Measurements from ENCODE around the gene MYLK4.

DNA sequence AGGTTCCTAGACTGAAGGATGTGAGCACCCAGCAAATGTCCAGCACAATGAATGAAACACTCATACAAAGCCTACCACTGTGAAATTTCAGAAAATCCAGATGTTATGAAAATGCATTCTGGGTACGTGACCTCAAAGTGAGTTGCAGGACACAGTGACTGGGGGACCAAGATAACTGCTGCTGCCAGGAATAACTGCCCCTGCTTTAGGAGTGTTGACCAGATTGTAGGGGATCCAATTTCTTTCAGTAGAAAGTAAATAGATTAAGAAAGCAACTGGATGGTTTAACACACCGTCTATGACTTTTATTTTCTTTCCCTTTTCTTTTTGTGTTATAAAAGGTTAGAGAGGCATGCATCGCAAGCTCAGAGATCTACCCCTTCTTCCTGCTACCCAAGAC is 29.5 kb downstream of the MYLK4 start:
- TF ChIP-seq CTCF (IDR thresholded peaks at IDR 0.05; ENCODE audit: poor library complexity, severe bottlenecking) (no peak), EP300 (conservative IDR thresholded peaks at IDR 0.05; ENCODE audit: poor library complexity, severe bottlenecking) (no peak), REST (IDR thresholded peaks at IDR 0.05; ENCODE audit: borderline replicate concordance) (no peak), TAF1 (IDR thresholded peaks at IDR 0.05; ENCODE audit: low read depth) (no peak), SMC3 (conservative IDR thresholded peaks at IDR 0.05; ENCODE audit: poor library complexity) (no peak), RAD21 (conservative IDR thresholded peaks at IDR 0.05) (no peak), POLR2AphosphoS5 (IDR thresholded peaks at IDR 0.05) (no peak), EZH2 (IDR thresholded peaks at IDR 0.05; ENCODE audit: borderline replicate concordance, insufficient read depth, low read length, poor library complexity, severe bottlenecking) (no peak), MXI1 (conservative IDR thresholded peaks at IDR 0.05; ENCODE audit: poor library complexity, severe bottlenecking) (no peak)
